ENCODE data around the gene TYRP1. TPM values are rescaled to one million over a fixed set of nuclear protein-coding genes. Genes with fewer than 3 reads are reported as not detected.
A peak's percentile ranks its signal among the peaks of the same experiment; 100 is the strongest.

TYRP1 gene
- total RNA-seq, 1 donor from 2014 or later, result not detected

DNA sequence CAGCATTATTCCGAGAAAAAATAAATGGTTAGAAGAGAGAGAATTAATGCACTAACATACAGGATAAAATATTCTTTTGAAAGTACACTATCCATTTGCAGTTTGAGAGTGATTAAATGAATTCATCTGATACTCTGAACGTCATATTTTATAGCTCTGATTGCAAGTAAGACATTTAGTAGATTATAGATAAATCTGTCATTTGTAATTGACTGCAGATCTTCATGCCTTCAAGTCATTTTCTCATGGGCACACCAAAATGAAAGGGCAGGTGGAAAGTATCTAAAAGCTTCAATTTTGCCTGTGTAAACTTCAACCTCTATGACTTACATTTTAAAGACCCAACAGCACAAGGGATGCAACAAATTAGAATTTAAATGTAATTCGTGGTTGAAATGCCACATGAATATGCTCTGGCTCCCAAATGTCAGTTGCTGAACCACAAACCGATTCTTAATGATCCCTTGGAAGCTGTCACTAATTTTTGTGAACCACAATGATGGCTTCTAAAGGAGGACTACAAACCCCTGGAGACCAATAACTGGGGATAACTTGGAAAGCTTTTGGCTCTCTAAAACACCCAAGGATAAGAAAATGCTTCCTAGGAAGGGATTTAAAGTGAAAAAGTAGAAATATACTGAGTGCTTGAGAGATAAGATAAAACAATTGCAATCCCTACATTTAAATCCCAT, 3.9 kb downstream of the TYRP1 start:
- DNase-seq (ENCODE audit: low spot score), result no peak
- ATAC-seq, result no peak

DNA sequence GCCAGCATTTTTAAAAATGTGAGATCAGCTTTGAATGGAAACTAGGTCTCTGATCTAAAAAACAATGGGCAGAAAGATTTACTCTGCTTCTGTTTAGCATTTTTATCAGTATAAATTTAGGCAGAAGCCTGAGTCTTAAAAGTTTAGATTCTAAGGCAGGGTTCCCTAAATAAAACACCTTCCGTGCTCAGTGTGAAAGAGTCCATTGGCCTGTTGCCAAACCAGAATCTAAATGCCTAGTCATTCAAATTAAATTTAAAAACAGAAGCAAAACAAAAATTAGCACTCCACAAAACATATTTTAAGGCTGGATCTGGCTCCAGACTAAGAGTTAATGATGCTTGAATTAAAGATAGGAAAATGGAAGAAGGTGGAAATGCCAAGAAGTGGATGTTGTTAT, 4.5 kb downstream of the TYRP1 start:
- ATAC-seq (no peak), DNase-seq (ENCODE audit: low spot score) (no peak)

DNA sequence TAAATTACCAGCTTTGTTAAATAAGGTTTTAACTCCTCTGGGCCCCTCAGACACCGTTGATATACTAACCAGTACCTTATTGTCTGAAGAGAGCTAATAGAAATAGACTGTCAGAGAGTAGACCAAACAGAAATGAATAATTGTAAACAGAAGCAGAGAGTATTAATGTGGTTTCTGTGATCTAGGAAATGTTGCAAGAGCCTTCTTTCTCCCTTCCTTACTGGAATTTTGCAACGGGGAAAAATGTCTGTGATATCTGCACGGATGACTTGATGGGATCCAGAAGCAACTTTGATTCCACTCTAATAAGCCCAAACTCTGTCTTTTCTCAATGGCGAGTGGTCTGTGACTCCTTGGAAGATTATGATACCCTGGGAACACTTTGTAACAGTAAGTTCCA, 5.1 kb downstream of the TYRP1 start:
- DNase-seq (ENCODE audit: low spot score), result no peak
- ATAC-seq, result no peak

DNA sequence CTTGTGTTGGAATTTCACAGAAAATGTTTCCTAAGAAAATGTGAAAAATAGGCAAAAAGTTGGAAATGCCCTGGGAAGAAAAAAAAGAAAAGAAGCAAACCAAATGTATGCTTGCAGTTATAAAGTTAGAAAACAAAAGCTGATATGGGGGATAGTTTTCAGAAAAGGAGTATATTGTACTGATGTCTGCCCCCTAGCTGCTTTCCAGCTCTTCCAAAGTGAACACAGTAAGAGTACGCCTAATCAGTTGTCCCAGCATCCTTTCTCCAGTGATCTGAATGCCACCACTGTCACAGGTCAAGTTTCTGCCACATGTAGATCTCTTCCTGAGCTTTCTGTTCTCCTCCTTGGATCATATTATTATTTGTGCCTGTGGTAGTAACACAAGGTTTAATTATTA, 5.8 kb downstream of the TYRP1 start:
- DNase-seq (ENCODE audit: low spot score) (no peak), ATAC-seq (no peak)

DNA sequence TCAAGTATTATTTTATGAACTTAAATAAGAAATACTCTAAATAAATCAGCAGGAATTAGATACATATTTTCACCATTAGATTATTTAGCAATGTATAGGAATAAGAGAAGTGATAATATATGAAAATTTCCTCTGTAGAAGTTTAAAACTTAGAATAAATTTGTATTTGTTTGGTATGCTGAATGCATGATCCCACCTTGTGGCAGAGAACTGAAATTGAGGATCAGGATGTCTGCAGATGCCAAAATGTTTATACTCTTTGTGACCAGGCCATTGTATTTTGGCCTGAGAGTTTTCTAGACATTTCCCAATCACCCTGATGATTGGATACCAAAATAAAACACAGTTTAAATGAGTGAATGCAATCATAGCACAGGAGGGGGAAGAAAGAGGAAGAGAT, 6.3 kb downstream of the TYRP1 start:
- no peak for DNase-seq (ENCODE audit: low spot score)
- no peak for ATAC-seq

DNA sequence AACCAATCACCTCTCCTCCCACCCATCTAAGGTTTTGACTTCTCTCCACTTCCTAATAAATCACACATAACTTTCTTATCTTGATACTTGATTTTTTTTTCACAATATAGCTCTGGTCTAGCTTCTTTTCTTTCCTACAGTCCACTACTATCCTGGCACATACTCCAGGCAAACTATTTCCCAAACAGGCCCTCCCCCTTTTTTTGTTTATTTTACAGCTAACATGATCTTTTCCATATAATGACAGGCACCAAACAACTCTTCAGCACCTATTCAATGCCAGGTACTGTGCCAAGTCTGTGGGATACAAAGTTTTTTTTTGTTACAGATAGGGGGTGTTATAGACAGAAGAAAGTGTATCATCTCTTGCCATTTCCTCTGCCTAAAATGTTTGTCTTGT, 7.9 kb downstream of the TYRP1 start:
- ATAC-seq, result no peak
- DNase-seq (ENCODE audit: low spot score), result no peak

DNA sequence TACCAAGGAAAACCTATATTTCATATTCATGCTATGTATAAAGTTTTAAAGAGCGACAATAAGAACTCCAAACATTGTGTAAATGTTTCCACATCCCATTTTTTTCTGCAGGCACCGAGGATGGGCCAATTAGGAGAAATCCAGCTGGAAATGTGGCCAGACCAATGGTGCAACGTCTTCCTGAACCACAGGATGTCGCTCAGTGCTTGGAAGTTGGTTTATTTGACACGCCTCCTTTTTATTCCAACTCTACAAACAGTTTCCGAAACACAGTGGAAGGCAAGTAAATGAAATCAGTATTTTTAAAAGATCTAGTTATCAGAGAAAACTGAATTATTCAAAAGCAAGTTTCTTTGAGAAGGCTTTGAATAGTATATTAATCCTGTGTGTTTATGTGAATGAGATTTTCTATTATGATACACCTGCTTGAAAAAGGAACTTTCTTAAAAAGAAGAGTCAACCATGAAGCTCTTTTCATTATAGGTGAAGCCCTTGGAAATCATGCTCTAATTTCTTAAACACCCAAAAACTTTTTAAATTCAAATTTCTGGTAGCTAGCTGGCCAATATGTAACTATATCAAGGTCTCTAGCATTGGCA, 9.1 kb downstream of the TYRP1 start:
- peak; percentile 50 for DNase-seq (ENCODE audit: low spot score)

DNA sequence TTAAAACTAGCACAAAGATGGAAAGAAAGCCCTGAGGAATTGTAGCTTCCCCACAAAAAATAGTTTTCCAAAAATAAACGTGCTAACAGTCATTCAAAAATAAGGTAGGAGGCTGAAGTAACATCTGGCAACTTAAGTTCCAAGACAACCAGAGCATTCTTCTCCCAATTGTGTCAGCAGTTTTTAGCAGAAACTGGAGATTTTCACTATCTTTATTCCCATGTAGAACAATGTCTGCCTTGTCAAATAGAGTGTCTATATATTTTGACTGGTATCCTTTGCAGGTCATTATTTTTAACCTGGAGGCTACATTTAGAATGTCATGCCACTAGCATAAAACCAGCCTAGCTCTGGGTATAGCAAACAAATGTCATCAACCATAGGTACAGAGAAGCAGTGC, 10.8 kb downstream of the TYRP1 start:
- no peak for ATAC-seq

More for the DNA sequence above, 9.1 kb downstream of the TYRP1 start:
- peak; percentile 97 for ATAC-seq

DNA sequence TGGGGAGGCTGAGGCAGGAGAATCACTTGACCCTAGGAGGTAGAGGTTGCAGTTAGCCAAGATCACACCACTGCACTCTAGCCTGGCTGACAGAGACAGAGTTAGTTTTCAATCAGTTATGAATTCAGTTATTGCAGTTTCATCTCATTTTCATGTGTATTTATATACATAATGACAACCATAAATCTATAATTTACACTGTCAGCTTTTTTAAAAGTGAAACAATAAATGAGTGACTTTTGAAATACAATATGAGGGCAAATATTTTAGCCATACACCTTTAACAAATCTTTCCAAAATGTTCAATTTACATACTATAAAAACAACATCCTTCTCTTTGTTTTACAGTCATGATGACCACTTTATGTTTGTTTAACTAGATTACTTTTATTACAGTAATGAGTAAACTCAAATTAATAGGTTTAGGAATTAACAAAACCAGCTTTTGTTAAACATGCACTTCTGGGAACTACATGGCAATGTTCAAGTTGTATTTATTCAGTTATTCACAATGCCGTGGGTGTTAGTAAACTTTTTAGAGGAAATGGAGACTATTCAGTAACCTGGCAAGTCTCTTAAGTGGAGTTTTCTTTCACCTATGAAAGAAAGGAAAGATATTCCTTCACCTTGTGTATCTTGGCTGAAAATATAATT, 12.7 kb downstream of the TYRP1 start:
- DNase-seq (ENCODE audit: low spot score), result no peak
- no peak for ATAC-seq

More for the DNA sequence above, 10.8 kb downstream of the TYRP1 start:
- DNase-seq (ENCODE audit: low spot score), result no peak

DNA sequence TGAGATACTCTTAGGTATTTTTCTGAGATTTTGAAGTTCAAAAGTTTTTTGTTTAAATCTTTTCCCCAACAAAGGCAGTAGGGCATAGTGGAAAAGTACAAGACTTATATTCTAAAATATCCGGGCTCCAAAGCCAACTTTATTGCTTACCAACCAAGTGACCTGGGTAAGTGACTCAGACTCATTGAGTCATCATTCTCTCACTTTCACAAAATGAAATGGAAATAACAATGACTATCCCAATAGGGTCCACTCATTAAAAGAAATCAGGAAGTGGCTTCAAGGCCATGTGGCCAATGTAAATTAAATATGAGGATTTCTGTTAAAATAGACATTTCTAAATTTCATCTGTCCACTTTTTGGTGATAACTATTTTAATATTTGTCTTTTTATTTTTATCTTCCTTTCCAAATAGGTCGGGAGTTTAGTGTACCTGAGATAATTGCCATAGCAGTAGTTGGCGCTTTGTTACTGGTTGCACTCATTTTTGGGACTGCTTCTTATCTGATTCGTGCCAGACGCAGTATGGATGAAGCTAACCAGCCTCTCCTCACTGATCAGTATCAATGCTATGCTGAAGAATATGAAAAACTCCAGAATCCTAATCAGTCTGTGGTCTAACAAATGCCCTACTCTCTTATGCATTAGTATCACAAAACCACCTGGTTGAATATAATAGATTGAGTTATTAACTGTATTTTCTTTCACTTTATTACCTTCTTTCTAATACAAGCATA, 15.5 kb downstream of the TYRP1 start:
- ATAC-seq (no peak), DNase-seq (ENCODE audit: low spot score) (no peak)

DNA sequence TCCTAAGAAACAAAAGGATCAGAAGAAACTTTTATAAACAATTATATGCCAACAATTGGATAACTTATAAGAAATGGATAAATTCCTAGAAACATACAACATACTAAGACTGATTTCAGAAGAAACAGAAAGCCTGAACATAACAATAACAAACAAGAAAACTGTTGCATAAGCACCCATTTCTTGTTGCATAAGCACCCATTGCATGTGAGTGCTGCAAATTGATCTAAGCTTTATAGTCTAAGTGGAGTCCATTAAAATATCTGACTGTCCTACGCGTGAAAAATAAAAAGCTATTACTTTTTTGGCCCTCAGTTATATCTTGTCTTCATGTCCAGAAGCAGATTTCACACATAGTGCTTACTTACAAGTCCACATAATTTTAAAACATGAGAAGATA, 19.3 kb downstream of the TYRP1 start:
- ATAC-seq (peak; percentile 49), DNase-seq (ENCODE audit: low spot score) (no peak)

DNA sequence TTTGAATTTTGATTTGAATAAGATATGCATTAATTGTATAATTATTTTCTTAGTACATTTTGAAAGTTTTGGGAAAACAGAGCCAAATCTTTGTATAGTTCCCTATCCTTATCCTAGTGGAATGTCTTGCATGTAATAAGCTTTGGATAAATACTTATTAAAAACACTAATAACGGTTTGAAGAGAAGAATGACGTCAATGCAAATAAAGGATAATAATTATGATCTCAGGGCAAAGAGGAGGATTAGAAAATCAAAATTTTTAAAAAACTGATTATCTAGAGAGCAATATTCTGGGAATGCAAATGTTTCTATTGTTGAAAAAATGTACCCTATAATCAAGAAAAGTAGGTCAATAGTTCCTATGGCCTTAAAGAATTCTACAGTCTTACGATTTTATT, 22.1 kb downstream of the TYRP1 start:
- no peak for ATAC-seq
- DNase-seq (ENCODE audit: low spot score), result no peak

DNA sequence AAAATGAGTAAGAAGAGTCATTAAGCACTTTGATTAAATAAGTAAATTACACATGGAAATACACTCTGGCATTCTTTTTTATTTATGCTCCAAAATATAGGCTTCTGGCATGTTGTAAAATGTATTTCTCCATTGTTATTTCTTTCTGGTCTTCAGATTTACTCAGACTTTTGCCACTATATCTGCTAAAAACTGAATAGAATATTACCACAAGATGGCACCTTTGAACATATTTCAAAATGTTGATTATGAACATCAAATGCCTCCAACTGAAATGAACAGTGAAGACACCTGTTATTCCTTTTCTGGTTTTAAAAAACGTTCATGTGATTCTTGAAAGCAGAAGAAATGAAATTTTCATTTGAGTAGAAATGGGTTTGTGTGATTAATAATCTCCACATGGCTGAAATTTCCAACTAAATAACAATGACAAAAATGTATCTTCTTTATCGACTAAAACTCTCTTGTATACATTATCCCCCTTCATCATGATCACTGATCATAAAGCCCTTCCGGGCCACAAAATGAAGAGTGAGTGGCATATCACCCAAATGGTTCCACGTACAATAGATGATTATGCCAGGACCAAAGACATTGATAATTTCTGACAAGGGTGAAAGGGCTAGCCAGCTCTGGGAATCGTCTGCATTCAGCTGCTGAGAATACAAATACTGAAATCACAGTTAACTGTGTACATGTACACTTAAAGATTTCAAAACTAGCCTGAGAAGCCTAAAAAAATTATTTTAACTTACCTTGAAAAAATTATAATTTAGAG, 23.8 kb downstream of the TYRP1 start:
- ATAC-seq (no peak), DNase-seq (ENCODE audit: low spot score) (no peak)

DNA sequence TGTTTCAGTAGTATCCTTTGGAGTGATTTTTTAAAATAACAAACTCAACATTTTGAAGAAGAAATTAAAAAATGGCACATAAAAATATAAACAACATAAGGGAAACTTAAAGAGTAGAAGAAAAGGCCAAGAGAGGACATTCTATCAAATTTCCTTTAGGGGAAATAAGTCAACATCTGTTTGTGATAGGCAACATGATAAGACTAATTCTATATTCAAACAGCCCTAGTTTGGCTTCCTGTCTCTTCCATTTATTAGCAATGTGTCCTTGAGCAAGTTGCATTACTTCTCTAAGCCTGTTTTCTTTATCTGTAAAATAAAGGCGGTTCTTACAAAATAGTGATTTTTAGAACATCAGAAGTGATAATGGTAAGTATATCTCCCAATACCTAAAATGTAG, 24.7 kb downstream of the TYRP1 start:
- ATAC-seq (no peak), DNase-seq (ENCODE audit: low spot score) (no peak)

DNA sequence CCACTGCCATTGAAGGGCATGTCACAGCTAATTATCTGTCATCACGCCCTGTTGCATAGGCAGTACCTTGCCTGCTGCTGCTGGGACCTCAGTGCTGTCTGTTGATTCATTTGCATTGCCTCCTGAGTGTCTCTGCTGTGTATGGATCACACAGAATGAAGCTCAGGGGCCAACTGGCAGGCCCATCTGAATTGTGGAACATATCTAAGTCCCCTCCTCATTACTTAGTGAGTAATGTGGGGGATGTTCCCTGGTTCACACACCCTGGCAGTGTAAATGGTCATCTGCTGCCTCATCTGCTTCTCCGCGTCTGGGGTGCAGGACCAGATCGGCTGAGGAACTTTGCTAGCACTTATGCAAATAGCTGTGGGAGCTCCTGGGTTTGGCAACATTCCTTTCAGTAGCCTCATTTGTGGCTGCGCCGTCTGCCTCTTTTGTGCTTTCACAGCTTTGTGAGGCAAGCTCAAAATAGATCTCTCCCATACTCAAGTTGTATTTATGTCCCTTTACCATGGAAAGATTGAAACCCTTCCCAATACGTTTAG, 25.4 kb downstream of the TYRP1 start:
- DNase-seq (ENCODE audit: low spot score) (no peak), ATAC-seq (no peak)

DNA sequence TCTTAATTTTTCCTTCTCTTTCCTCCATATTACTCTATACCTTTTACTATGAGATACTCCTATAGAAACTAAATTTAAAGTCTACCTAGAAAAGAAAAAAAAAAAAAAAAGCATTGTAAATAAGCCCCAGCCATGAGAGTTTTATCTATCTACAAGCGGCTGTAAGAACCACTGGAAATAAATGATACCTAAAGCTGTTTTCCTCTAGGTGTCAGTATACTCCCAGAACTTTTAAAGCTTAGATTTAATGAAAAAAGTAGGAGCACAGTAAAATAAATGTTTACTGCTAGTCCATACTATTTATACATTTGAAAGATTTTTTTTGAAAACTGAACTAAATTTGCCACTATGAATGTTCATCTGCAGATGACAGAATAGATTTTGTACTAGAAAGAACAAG, 26.2 kb downstream of the TYRP1 start:
- DNase-seq (ENCODE audit: low spot score) (no peak), ATAC-seq (peak; percentile 77)

DNA sequence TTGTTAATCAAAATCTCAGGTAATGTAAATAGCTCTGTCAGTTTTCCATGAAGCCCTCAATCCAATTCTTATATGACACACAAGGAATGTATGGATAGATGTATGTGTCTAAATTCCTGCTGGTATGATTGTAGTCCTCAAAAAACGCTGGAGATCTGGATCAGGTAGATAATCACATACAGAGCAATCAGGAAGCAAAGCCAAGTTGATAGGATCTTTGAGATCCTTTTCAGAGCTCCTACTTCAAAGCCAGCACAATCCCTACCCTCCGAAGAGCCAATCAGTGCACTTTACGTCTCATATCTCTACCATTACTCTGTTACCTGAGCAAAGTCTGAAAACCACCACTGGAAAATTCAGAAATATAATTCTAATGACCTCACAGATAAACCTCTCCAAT, 27.4 kb downstream of the TYRP1 start:
- ATAC-seq (no peak), DNase-seq (ENCODE audit: low spot score) (no peak)

DNA sequence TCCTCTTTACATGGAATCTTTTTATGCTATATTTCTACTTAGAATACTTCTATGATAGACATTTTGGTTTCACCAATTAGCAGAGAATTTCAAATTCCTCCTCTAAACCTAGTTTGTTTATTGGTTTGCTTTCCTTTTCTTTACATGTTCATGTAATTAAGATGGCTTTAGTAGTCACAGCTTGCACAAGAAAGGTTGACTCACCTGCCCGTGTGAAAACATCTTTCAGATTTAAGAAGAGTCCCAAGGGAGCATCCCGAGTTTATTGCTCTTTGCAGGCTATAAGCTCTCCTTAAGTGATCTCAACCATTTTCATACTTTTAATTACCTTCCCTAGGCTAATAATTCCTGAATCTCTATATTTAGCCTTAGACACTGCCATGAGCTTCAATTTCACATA, 28.9 kb downstream of the TYRP1 start:
- no peak for DNase-seq (ENCODE audit: low spot score)
- ATAC-seq, result no peak

DNA sequence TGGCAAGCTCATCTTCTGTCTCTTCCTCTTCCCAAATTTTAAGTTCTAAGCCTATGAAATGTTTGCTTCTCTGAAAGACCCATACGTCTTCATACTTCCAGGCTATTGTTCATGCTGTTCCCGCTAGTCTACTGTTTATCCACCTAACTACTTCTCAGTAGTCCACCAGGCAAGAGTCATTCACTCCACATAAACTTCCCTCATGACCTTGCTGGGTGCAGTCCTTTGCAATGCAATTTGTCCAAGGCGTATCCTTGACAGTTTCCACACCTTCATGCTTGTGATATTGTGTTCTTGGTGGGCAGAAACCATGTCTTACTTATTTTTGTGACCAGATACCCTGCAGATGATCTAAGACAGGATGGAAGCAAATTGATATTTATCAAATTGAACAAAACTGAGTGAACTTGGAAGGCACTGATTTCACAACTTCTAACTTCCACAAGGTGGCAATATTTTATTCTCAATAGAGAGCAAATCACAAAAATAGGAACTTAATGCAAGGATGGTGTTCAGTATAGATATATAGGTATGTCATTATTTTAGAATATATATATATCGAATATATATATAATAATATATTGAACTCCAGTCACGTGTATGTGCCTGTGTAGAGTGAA, 30.3 kb downstream of the TYRP1 start:
- no peak for DNase-seq (ENCODE audit: low spot score)
- ATAC-seq, result peak; percentile 70

DNA sequence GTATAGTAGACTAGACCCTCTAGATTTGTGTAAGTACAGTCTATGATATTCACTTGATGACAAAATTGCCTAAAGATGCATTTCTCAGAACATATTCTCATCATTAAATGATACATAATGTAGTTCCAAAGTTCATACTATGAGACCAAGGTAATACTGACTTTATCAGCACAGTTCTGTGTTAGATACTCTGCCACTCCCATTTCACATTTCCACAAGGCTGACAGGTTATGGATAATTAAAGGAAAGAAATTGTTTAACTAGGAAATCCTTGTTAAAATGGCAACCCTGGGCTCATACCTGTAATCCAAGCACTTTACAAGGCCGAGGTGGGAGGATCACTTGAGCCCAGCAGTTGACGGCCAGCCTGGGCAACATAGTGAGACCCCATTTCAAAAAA, 33.6 kb downstream of the TYRP1 start:
- DNase-seq (ENCODE audit: low spot score) (no peak), ATAC-seq (no peak)
